Glomerular endothelial cell (primary cell): Measurements from ENCODE around the gene CYSTM1. TPM values are rescaled to one million over a fixed set of nuclear protein-coding genes. Genes with fewer than 3 reads are reported as not detected.

Source experiments
- DNase-seq: peaks from one replicate; pipeline ENCODE4 v3.0.0-alpha.2; 2011; ENCODE audit warnings: low read depth, low spot score; ENCODE audit errors: extremely low read depth
- total RNA-seq: library from RNA; depleted of rRNA; stranded (reverse); fragments of >200 nt; gene quantifications from 2 replicates; pipeline ENCODE4 v1.2.3, GENCODE V29; 2015

CYSTM1 gene
- total RNA-seq, 1 donor from 2014 or later: 61.0 TPM

DNA sequence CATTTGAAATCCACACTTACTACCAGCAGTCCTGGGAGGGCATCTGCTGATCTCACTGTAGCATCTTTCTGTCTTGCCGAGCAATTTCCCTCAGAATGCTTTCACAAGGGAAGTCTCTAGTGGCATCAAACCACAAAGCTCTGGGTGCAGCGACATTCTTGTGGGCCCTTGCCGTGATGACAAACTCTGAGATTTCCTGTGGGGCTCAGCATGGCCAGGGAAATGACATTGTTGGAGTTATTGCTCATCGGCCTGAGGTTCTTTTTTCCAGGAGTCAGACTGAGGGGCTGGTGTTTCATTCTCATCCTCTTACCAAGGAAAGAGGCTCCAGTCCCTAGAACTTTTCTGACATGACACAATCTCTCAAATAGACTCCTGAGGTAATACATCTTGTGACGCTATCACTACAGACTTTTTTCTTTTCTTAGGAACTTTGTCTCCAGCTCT is 76.6 kb downstream of the CYSTM1 start:
- DNase-seq: peak; percentile 78

- DNase-seq: no peak
These were observed 77.6 kb downstream of the CYSTM1 start for GRCh38 chr5:140252470-140253126.

- DNase-seq: no peak
These were observed 79.0 kb downstream of the CYSTM1 start for GRCh38 chr5:140253985-140254384.

- DNase-seq: no peak
These were observed 80.6 kb downstream of the CYSTM1 start for GRCh38 chr5:140255460-140256157.

DNA sequence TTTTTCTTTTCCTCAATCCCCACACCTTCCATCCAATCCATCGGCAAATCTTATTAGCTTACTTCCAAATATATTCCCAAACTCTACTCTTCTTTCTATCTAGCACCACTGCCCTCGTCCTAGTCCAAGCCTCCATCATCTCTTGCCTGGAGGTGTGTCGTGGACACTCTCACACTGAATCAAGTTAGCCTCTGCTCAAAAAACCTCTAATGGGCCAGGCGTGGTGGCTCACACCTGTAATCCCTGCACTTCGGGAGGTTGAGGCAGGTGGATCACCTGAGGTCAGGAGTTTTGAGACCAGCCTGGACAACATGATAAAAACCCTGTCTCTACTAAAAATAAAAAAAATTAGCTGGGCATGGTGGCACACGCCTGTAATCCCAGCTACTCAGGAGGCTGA is 81.7 kb downstream of the CYSTM1 start:
- DNase-seq: no peak

- DNase-seq: no peak
These were observed 83.0 kb downstream of the CYSTM1 start for GRCh38 chr5:140258016-140258415.

- no peak for DNase-seq
These were observed 83.9 kb downstream of the CYSTM1 start for GRCh38 chr5:140258873-140259272.

GRCh38 chr5:140259500-140259899 is 84.5 kb downstream of the CYSTM1 start:
- DNase-seq: no peak

GRCh38 chr5:140260089-140260656 is 85.2 kb downstream of the CYSTM1 start:
- no peak for DNase-seq

DNA sequence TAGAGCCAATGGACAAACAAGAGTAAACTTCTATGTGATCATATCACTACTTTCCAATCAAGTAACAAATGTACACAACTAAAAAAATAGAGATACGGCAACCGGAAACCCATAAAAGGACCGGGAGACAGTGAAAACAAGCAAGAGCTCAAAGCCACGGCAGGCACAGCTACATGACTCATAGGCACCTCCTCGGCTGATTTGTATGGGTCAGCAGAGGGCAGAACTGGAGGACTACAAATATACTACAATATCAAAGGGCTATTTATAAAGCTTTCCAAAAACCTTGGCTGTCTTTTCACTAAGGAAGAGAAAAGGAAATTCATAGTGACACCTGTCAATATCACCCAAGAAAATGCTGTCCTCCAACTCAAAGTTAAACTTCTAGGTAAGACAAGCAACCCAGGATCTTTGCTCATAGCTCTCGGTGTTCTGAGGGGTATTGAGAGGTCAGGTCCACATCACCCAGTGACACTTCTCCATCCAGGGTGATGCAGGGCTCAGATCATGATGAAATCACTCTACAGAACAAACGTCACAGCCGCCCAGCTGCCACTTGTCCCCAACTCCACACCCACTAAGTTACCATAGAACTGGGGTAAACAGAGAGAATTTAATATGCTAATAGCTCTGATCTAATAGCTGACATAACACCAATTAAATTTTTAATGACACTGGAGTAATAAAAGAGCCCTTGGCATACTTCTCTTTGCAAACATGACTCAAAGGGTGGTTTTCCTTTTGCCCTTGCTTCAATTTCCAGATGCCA is 86.6 kb downstream of the CYSTM1 start:
- peak; percentile 87 for DNase-seq

GRCh38 chr5:140262221-140262620 is 87.2 kb downstream of the CYSTM1 start:
- no peak for DNase-seq

DNA sequence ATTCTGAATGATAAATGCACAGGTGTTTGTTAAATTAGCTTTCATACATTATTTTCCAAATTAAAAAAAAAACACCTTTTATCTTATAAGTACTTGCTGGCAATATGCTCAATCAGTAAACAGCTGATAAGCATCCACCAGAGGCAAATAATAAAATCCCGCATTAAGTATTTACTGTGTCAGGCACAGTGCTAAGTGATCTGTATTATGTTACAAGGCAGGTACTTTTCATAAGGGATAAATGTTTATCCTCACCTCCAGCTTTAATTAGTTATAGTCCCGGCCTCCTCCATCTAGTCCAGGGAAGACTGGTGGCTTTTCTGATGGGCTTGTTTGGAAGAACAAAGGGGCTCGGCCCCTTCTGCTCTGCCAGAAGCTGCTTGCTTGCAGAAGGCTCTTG is 87.9 kb downstream of the CYSTM1 start:
- DNase-seq: no peak

- DNase-seq: no peak
These were observed 90.9 kb downstream of the CYSTM1 start for GRCh38 chr5:140265845-140266244.

DNA sequence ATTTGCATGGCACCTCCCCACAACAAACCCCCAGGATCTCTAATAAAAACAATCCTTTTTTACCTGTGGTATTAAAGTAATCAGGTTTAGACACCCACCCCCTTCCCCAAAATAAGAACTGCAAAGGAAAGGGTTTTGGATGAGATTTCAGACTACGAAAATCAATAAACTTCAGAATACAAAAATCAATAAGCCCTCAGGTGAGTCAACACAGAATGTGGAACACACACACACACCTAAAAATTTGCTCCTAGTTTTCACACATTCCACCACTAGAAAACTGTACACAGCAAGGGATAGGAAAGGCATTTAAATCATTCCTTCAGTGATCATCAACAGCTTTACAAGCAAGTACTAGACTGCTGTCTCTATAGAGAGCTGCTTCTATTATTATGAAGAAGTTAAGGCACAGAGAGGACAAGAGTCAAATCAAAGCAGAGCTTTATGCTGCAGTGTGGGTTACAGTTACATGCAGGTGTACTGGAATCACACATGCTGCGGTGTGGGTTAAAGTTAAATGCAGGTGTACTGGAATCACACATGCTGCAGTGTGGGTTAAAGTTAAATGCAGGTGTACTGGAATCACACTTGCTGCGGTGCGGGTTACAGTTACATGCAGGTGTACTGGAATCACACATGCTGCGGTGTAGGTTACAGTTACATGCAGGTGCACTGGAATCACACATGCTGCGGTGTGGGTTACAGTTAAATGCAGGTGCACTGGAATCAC is 91.6 kb downstream of the CYSTM1 start:
- no peak for DNase-seq

DNA sequence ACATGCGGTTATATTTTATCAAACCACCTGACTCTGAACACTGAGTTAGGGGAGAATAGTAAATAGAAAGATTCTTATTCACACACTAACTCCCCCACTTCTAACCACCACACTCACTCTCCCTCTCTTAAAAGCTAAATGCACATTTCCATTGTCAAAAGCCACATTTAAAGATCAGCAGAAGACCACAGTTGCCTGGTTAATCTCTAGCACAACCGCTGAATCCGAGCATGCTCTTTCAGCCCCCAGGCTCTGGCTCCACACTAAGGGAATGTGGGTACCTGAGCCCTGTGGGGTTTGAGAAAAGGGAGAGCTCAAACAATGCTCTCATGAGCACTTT is 92.2 kb downstream of the CYSTM1 start:
- DNase-seq: no peak

DNA sequence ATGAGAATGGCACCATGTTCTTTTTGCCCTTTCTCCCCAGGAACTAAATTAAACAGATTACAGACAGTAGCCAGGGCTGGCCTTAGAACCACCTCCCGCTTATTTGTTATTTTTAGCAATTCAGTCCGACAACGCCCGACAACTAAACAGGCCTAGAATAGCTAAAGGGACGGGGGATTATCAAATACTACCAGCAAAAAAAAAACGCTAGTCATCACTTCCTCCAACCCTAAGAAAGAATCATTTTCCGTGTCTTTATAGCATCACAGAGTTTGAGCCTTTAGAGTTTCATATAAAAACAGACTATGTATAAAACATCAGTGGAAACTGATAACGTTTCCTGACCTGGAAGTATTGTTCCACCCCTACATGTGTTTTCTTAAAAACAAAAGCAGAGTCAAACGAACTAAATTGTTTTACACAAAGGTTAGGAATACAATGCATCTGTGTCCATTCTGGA is 92.6 kb downstream of the CYSTM1 start:
- DNase-seq: peak; percentile 72

GRCh38 chr5:140270008-140270407 is 95.0 kb downstream of the CYSTM1 start:
- DNase-seq: no peak

DNA sequence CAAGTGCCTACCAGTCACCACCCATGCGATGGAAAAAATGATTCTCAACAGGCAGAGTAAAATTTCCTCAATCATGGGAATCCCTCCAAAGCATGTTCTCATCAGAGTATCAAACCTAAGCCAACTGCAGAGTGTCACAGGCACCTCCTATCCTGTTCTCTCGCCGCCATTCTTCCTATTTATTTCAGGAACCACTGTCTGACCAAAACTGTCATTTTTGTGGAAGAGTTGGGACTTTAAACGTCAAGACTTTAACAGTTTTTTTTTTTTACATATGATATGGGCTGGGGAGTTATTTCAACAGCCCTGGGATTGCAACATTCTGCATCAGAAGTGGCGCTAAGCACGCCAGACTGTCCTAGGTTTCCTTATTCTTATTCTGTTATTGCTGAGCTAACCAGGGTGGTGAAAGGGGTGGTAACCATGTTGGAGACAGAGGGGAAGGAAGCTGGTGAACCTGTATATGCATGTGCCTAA is 98.5 kb downstream of the CYSTM1 start:
- DNase-seq: no peak

DNA sequence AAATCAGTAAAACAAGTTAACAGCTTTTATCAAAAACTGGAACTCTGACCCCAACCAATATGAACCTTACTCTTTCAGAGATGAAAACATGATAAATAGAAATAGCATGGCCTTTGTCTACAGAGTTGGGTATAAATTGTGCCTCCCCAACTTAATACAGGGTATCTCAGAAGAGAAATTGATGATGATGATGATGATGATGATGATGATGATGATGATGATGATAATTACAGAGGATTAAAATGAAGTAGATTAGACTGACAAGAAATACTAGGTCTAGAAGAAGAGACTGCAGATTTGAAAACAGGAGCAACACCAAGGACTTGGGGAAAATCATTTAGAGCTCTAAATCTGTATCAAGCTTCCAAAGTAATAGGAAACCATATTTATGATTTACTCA is 100.8 kb downstream of the CYSTM1 start:
- no peak for DNase-seq

- DNase-seq: no peak
These were observed 107.3 kb downstream of the CYSTM1 start for GRCh38 chr5:140282266-140282665.

GRCh38 chr5:140284013-140284412 is 109.0 kb downstream of the CYSTM1 start:
- DNase-seq: no peak
